K562 (cell line): ENCODE measurements around the gene CRY2. TPM values are rescaled to one million over a fixed set of nuclear protein-coding genes. Genes with fewer than 3 reads are reported as not detected.

ENCODE experiments used
- HDAC3 ChIP-seq: fragments of 450-650 bp; IDR thresholded peaks from 2 replicates; pipeline ENCODE4 v1.6.1; 2018; ENCODE audit warnings: borderline replicate concordance, mild to moderate bottlenecking, moderate library complexity; ENCODE audit not compliant: partially characterized antibody
- MITF ChIP-seq: IDR thresholded peaks from 2 replicates; pipeline ENCODE4 v1.6.1; 2014; ENCODE audit warnings: antibody characterized with exemption
- MLLT1 ChIP-seq, 2 experiments: fragments of 450-650 bp; IDR thresholded peaks; 2 replicates each; pipeline ENCODE4 v1.6.1; 2016
- SNAPC5 ChIP-seq: fragments of 250-450 bp; sonication (Bioruptor Pico); IDR thresholded peaks from 2 replicates; pipeline ENCODE4 v1.8.0; 2021; ENCODE audit warnings: moderate library complexity, mild to moderate bottlenecking, inconsistent platforms
- SREBF2 ChIP-seq: sonication (generic); formaldehyde crosslinking; IDR thresholded peaks from 2 replicates; pipeline ENCODE4 v1.4.0; 2020; ENCODE audit warnings: mild to moderate bottlenecking, missing genetic modification reagents
- TCF7 ChIP-seq: sonication (generic); IDR thresholded peaks from 2 replicates; pipeline ENCODE4 v1.6.1; 2016; ENCODE audit warnings: antibody characterized with exemption, borderline replicate concordance
- TEAD4 ChIP-seq, 2 experiments: sonication (generic) in 1 of 2; formaldehyde crosslinking in 1 of 2; IDR thresholded peaks; 2 replicates each; pipeline versions ENCODE4 v1.6.1 to v1.8.0; 2012 to 2022; ENCODE audit warnings: borderline replicate concordance in 1 of 2, inconsistent platforms in 1 of 2, low read length in 1 of 2, mild to moderate bottlenecking in 1 of 2, missing genetic modification reagents in 1 of 2
- THAP7 ChIP-seq: fragments of 250-450 bp; sonication (Bioruptor Pico); IDR thresholded peaks from 2 replicates; pipeline ENCODE4 v1.5.0; 2021
- ZBTB7A ChIP-seq: IDR thresholded peaks from 2 replicates; pipeline ENCODE4 v1.6.1; 2011; ENCODE audit warnings: low read depth, mild to moderate bottlenecking, low read length, moderate library complexity, borderline replicate concordance; ENCODE audit not compliant: control insufficient read depth
- ZFP1 ChIP-seq: fragments of 450-650 bp; formaldehyde crosslinking; IDR thresholded peaks from 2 replicates; pipeline ENCODE4 v1.4.0; 2020; ENCODE audit warnings: mild to moderate bottlenecking, mixed read lengths
- ZNF436 ChIP-seq: fragments of 250-450, 450-650 bp; sonication (Bioruptor Pico); formaldehyde crosslinking; IDR thresholded peaks from 2 replicates; pipeline ENCODE4 v1.7.0; 2020; ENCODE audit warnings: mild to moderate bottlenecking
- polyA plus RNA-seq, 8 experiments: library from polyadenylated mRNA; depleted of rRNA in 4 of 8; stranded (reverse) in 5 of 8; unstranded in 3 of 8; fragments of >200 nt; fragmentation: Nextera tagmentation in 2 of 8; fragmentation: Illumina TruSeq in 1 of 8; extraction: Ambion mirVana in 2 of 8; extraction: Trizol in 1 of 8; gene quantifications; 2 replicates each; pipeline versions ENCODE4 v1.2.1 to v1.2.3, GENCODE V29; 2011 to 2014; ENCODE audit warnings: inconsistent platforms in 1 of 8, missing spikeins in 1 of 8
- total RNA-seq, 7 experiments: library from RNA; depleted of rRNA in 6 of 7; stranded (reverse); fragments of >200 nt in 6 of 7; fragmentation: Illumina TruSeq in 2 of 7; extraction: Trizol in 2 of 7; gene quantifications; 2 replicates each; pipeline versions ENCODE4 v1.2.1 to v1.2.3, GENCODE V29; 2011 to 2021; ENCODE audit warnings: low replicate concordance in 1 of 7
- TF ChIP-seq, protein P1 (sequence below), 2 experiments: IDR thresholded peaks in 1 of 2; conservative IDR thresholded peaks in 1 of 2; 2 replicates each; pipeline ENCODE4 v1.6.1; 2016; ENCODE audit warnings: low read depth in 2 of 2, mild to moderate bottlenecking in 1 of 2, missing compliant biosample characterization in 1 of 2, missing genetic modification characterization in 1 of 2, moderate library complexity in 1 of 2
- TF ChIP-seq, protein P2 (sequence below): sonication (generic); formaldehyde crosslinking; IDR thresholded peaks from 2 replicates; pipeline ENCODE4 v1.8.1; 2023; ENCODE audit warnings: mild to moderate bottlenecking, missing genetic modification reagents
- TF ChIP-seq, protein P3 (sequence below): fragments of 450-650 bp; formaldehyde crosslinking; IDR thresholded peaks from 2 replicates; pipeline ENCODE4 v1.4.0; 2022; ENCODE audit warnings: mild to moderate bottlenecking, moderate library complexity
- TF ChIP-seq, protein P4 (sequence below): sonication (generic); formaldehyde crosslinking; IDR thresholded peaks from 2 replicates; pipeline ENCODE4 v1.8.1; 2023; ENCODE audit warnings: mild to moderate bottlenecking, missing genetic modification reagents

CRY2 gene
- total and polyA plus RNA-seq, 9 of the 15 experiments (the other 6 are each of a cell fraction or from before 2014, with no cell fraction given), result 2.3 to 23.9 (median 14.8) TPM

- TF ChIP-seq, protein P1, sequence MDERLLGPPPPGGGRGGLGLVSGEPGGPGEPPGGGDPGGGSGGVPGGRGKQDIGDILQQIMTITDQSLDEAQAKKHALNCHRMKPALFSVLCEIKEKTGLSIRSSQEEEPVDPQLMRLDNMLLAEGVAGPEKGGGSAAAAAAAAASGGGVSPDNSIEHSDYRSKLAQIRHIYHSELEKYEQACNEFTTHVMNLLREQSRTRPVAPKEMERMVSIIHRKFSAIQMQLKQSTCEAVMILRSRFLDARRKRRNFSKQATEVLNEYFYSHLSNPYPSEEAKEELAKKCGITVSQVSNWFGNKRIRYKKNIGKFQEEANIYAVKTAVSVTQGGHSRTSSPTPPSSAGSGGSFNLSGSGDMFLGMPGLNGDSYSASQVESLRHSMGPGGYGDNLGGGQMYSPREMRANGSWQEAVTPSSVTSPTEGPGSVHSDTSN (CRISPR knock-in tag; IDR thresholded peaks at IDR 0.05; ENCODE audit: low read depth), result no peak
- TF ChIP-seq, protein P1 (tag; conservative IDR thresholded peaks at IDR 0.05; ENCODE audit: low read depth), result no peak
- TF ChIP-seq ZFP1 (CRISPR knock-in tag) (no peak), MITF (no peak), ZNF436 (no peak), ZBTB7A (no peak), THAP7 (CRISPR knock-in tag) (no peak), TEAD4 (IDR thresholded peaks at IDR 0.05; ENCODE audit: low read length) (no peak), TEAD4 (CRISPR knock-in tag; IDR thresholded peaks at IDR 0.05; ENCODE audit: borderline replicate concordance) (no peak), TCF7 (no peak), SREBF2 (CRISPR knock-in tag) (no peak), MLLT1 (IDR thresholded peaks at IDR 0.05) (no peak), HDAC3 (no peak), SNAPC5 (no peak)
- TF ChIP-seq, protein P2, sequence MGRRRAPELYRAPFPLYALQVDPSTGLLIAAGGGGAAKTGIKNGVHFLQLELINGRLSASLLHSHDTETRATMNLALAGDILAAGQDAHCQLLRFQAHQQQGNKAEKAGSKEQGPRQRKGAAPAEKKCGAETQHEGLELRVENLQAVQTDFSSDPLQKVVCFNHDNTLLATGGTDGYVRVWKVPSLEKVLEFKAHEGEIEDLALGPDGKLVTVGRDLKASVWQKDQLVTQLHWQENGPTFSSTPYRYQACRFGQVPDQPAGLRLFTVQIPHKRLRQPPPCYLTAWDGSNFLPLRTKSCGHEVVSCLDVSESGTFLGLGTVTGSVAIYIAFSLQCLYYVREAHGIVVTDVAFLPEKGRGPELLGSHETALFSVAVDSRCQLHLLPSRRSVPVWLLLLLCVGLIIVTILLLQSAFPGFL (CRISPR knock-in tag), result no peak
- TF ChIP-seq, protein P3, sequence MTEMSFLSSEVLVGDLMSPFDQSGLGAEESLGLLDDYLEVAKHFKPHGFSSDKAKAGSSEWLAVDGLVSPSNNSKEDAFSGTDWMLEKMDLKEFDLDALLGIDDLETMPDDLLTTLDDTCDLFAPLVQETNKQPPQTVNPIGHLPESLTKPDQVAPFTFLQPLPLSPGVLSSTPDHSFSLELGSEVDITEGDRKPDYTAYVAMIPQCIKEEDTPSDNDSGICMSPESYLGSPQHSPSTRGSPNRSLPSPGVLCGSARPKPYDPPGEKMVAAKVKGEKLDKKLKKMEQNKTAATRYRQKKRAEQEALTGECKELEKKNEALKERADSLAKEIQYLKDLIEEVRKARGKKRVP (CRISPR knock-in tag), result no peak
- TF ChIP-seq, protein P4, sequence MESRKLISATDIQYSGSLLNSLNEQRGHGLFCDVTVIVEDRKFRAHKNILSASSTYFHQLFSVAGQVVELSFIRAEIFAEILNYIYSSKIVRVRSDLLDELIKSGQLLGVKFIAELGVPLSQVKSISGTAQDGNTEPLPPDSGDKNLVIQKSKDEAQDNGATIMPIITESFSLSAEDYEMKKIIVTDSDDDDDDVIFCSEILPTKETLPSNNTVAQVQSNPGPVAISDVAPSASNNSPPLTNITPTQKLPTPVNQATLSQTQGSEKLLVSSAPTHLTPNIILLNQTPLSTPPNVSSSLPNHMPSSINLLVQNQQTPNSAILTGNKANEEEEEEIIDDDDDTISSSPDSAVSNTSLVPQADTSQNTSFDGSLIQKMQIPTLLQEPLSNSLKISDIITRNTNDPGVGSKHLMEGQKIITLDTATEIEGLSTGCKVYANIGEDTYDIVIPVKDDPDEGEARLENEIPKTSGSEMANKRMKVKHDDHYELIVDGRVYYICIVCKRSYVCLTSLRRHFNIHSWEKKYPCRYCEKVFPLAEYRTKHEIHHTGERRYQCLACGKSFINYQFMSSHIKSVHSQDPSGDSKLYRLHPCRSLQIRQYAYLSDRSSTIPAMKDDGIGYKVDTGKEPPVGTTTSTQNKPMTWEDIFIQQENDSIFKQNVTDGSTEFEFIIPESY (CRISPR knock-in tag), result no peak
These were observed 71.2 kb downstream of the CRY2 start (continued) for GRCh38 chr11:45918331-45918941.
